ENCODE results near the gene PDE3A.

Gene PDE3A

DNA sequence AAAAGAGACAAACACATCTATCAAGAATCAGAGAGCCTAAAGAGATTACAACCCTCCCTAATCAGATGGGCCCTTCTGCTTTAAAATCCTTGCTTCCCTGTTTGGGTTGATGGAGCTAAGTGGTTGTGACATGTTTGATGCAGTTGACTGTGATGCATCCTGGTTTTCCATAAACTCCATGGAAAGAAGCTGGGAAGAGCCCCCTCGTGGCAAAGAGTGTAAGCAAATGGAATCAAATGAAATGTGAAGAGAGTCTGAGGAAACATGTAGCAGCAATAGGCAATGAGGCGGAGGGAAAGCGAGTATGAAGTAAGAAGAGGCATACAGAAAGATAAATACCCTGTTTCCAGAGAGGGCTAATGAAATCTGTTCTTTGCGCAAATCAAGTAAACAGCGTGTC is 256.4 kb downstream of the PDE3A start:
- no peak for TF ChIP-seq GATA3 (IDR thresholded peaks at IDR 0.05; ENCODE audit: low read depth, low read length)
- TF ChIP-seq GATA2 (IDR thresholded peaks at IDR 0.05; ENCODE audit: low read depth, low read length), result no peak

DNA sequence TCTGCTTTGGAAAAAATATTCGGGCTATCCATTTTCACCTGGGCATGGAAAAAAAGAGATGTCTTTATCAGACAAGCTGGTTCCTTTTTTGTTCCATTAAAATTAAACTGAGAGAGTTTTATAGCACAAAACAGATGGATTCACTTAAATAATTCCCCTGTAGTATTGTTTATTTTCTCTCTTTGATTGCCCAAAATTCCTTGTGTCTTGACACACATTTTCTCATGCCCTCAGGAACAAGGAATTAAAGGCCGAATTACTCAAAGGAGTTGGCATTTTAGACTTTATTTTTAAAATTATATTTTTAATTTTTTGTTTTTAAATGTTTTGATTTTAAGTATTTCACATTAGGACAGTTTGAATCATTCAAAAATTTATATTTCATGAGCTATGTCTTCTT is 257.2 kb downstream of the PDE3A start:
- no peak for TF ChIP-seq GATA2 (IDR thresholded peaks at IDR 0.05; ENCODE audit: low read depth, low read length)
- no peak for TF ChIP-seq GATA3 (IDR thresholded peaks at IDR 0.05; ENCODE audit: low read depth, low read length)

DNA sequence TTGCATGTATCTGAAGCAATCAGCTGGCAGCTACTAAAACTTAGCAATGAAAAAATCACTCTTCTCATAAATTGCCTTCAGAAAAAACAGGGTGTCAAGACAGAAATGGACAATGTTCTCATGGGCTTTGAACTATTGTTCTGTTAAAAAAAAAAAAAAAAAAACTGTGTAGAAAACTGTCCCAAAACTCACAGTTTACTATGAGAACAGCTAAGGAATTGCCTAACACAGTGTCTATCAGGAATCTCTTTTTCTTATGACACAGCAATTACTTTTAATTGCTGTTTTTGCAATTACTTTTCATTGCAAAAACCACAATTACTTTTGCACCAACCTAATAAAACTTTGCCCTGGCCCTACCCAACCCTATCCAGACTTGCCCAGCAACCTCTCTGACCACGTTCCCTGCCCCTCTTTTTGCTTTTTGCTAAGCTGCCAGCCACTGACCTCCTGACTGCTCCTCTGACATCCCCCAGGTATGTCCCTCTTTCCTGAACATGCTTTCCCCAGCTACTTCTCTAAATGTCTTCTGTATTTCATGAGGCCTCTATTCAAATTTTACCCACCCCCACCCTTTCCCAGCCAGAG is 258.8 kb downstream of the PDE3A start:
- TF ChIP-seq GATA3 (IDR thresholded peaks at IDR 0.05; ENCODE audit: low read depth, low read length) (no peak), GATA2 (IDR thresholded peaks at IDR 0.05; ENCODE audit: low read depth, low read length) (no peak)

DNA sequence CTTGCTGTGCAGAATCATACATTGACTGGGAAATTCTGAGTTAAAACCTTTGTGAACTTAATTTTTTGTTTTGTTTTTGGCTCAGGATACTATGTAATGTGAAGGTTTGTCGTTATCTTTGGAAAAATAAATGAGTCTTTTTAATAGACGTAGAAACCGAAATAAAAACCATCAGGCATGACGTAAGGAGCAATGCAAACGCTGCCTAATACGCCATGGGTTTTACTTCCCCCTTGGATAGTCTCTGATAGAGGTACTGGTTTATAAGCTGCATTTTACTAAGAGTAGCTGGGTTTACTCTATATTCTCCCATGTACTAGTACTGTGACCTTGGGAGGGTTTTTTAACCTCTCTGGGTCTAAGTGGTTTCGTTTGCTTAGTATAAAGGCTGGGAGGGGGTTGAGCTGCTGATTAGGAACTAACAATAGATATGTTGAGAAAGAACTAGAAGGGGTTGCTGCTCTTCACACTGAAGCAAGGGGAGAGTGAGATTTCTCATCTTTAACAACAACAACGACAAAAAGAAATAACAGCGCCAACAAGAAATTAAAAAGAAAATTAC is 260.0 kb downstream of the PDE3A start:
- no peak for TF ChIP-seq GATA3 (IDR thresholded peaks at IDR 0.05; ENCODE audit: low read depth, low read length)
- no peak for TF ChIP-seq GATA2 (IDR thresholded peaks at IDR 0.05; ENCODE audit: low read depth, low read length)

DNA sequence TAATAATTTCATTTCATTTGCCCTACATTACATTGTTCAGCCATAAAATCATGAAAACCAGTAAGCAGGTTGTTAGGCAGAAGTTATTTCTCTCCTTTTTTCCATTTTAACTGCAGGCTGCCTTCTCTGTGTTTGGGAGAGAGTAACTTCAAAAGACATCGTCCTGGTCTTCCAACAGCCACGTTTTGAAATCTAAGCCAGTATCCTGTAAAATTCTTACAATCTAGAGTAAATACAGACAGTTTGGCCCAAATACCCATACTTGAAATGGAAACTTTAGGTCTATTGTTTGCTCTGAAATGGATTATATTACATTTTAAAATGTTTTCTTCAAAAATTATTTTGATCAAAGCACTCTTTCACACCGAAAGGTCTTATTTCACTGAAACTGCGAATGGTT is 260.7 kb downstream of the PDE3A start:
- no peak for TF ChIP-seq GATA3 (IDR thresholded peaks at IDR 0.05; ENCODE audit: low read depth, low read length)
- no peak for TF ChIP-seq GATA2 (IDR thresholded peaks at IDR 0.05; ENCODE audit: low read depth, low read length)

DNA sequence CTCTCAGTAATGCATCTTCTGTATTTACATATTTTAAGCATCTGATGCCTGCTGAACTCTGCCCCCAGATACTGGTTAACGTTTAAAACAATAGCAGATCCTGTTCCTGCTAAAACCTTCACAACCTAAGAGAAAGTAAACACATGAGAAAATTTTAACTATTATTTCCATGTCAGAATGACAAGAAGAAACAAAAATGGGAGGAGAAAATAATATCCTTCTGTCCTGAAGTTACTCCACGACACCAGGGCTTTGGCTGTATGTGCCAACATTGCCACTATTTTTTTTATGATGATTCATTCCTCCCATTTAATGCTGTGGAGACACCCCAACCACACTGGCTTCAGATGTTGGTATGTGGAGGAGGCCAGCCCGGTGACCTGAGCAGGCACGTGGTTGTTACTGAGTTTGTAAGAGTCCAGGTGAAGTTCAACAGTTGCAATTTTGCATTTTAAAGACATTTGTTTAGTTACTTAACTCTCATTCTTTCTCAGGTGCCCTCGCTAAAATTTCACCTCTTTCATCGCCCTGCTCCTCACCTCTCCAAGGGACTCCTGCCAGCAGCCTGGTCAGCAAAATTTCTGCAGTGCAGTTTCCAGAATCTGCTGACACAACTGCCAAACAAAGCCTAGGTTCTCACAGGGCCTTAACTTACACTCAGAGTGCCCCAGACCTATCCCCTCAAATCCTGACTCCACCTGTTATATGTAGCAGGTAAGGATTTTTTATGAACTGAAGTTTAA is 261.2 kb downstream of the PDE3A start:
- no peak for TF ChIP-seq GATA3 (IDR thresholded peaks at IDR 0.05; ENCODE audit: low read depth, low read length)
- TF ChIP-seq GATA2 (IDR thresholded peaks at IDR 0.05; ENCODE audit: low read depth, low read length), result no peak

DNA sequence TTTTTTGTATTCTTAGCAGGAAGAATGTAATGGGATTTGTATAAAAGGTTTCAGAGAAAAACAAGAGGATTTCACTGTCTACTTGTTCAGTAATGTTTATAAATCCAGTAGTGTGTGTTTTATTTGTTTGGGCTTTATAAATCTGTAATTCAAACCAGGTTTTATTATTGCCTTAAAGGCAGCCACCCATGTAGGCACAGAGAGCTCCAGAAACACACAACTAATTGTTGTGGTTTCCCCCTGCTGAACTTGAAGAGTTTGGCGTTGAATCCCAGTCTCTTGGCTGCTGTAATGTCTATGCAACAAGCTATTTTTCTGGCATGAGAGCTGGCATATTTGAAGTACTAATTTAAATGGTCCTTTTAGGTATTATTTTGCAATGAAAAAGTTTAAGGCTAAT is 263.4 kb downstream of the PDE3A start:
- TF ChIP-seq GATA3 (IDR thresholded peaks at IDR 0.05; ENCODE audit: low read depth, low read length) (no peak), GATA2 (IDR thresholded peaks at IDR 0.05; ENCODE audit: low read depth, low read length) (no peak)

DNA sequence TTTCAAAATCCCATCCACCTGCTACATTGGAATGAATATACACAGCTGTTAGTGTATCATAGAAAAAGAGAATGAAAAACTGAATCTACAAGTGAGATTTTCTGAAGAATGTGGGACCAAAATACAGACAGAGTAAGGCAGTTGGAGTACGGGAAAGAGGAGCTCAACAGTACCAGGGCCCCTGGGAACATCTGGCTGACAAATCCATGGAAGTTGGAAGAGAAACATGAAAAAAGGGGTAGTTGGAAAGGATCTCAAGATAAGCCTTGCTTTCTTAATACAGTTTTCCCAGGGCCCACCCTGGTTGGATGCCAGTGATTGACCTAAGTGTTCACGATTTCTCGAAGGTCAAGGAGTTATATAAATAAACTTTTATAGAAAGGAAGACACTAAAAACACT is 272.8 kb downstream of the PDE3A start:
- TF ChIP-seq GATA3 (IDR thresholded peaks at IDR 0.05; ENCODE audit: low read depth, low read length) (no peak), GATA2 (IDR thresholded peaks at IDR 0.05; ENCODE audit: low read depth, low read length) (no peak)

DNA sequence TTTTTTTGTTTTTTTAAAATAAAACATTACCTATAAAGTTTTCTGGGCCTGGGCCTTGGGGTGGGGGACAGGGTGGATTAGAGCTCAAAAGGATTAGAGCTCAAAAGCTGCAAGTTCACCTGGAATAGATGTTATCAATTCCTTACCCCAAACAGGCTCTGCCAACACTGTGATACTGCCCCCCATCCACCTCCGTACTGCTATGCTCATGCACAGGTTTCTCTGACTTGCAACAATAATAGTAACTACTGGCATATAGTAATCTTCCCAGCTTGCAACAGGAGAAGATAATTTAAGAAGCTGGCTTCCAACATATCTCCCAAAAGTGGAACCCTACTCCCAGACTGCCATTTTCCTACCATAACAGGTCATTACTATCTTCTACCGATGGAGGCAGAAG is 275.5 kb downstream of the PDE3A start:
- TF ChIP-seq GATA2 (IDR thresholded peaks at IDR 0.05; ENCODE audit: low read depth, low read length), result no peak
- TF ChIP-seq GATA3 (IDR thresholded peaks at IDR 0.05; ENCODE audit: low read depth, low read length), result no peak

DNA sequence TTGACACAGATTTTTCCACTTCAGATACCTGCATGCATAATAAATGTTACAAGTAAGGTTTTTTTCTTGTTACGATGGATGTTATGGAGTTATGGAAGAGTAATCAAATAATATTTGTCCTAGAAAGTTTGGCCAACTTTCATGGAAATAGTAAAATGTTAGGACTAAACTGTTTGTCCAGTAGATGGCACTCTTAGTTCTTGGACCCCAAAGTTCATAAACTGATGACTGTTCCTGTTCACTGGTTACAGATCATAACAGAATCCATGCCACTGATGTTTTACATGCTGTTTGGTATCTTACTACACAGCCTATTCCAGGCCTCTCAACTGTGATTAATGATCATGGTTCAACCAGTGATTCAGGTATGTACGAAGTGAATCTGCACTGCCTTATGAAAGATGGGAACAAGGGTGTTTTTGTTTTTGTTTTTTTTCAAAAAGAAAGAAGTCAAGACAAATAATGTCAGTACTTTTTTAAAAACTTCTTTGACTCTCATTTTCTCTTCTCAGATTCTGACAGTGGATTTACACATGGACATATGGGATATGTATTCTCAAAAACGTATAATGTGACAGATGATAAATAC is 278.0 kb downstream of the PDE3A start:
- TF ChIP-seq GATA2 (IDR thresholded peaks at IDR 0.05; ENCODE audit: low read depth, low read length) (no peak), GATA3 (IDR thresholded peaks at IDR 0.05; ENCODE audit: low read depth, low read length) (no peak)

DNA sequence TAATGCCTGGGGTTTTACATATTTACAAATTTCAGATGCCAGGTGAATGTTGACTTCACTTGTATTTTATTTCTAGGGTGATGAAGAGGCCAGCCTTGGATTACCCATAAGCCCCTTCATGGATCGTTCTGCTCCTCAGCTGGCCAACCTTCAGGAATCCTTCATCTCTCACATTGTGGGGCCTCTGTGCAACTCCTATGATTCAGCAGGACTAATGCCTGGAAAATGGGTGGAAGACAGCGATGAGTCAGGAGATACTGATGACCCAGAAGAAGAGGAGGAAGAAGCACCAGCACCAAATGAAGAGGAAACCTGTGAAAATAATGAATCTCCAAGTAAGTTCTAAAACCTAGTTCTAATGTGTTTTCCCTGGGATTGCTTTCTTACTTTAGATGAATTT is 285.5 kb downstream of the PDE3A start:
- no peak for TF ChIP-seq GATA3 (IDR thresholded peaks at IDR 0.05; ENCODE audit: low read depth, low read length)
- no peak for TF ChIP-seq GATA2 (IDR thresholded peaks at IDR 0.05; ENCODE audit: low read depth, low read length)

DNA sequence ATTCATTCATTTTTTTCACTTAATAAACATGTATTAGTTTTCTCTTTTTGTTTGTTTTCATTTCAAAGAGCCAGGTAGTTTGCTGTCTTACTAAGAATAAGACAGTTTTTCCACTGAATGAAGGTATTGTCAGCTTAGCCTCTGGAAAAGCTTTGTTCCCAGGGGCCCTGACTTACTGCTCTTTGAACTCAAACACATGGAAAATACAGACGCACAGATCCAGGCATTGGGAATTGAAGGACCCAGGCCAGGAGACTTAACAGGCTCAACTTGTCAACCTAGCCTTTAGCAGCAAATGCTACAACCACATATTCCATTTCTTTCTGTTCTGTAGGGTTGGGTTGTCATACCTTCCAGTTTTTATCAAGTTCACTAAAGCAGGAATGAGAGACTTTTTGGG is 288.3 kb downstream of the PDE3A start:
- no peak for TF ChIP-seq GATA3 (IDR thresholded peaks at IDR 0.05; ENCODE audit: low read depth, low read length)
- no peak for TF ChIP-seq GATA2 (IDR thresholded peaks at IDR 0.05; ENCODE audit: low read depth, low read length)

DNA sequence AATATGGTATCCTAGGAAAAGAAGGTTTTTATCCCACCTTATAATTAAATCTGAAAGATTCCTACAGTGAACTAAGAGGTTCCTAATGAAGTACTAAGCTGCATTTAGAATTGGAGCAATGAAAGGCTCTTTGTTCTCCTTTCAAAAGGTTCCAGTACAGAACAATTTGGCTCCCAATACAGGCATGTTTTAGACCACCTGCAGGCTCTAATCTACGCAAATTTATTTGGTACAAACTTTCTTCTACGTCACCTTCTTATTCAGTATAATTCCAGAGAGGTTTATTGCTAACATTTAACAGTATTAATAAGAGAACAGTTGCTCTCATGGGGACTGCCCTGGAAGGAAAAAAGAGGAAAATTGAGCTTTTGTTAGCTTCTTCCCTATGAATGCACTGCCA is 289.2 kb downstream of the PDE3A start:
- no peak for TF ChIP-seq GATA2 (IDR thresholded peaks at IDR 0.05; ENCODE audit: low read depth, low read length)
- no peak for TF ChIP-seq GATA3 (IDR thresholded peaks at IDR 0.05; ENCODE audit: low read depth, low read length)

DNA sequence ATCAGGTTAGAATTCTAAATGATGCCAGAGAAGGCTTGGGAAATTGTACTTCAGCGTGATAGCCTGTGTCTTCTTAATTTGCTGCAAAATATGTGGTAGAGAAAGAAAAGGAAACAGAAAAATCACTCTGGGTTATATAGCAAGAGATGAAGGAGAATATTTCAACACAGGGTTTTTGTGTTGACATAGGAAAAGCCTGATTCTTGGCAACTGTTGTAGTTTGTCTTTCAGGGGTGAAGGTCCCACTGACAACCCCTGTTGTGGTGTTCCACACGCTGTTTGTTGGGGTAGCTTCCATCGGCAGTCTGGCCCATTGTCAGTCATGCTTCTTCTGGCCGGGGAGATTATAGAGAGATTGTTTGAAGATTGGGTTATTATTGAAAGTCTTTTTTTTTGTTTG is 313.0 kb downstream of the PDE3A start:
- no peak for TF ChIP-seq GATA3 (IDR thresholded peaks at IDR 0.05; ENCODE audit: low read depth, low read length)
- TF ChIP-seq GATA2 (IDR thresholded peaks at IDR 0.05; ENCODE audit: low read depth, low read length), result no peak

DNA sequence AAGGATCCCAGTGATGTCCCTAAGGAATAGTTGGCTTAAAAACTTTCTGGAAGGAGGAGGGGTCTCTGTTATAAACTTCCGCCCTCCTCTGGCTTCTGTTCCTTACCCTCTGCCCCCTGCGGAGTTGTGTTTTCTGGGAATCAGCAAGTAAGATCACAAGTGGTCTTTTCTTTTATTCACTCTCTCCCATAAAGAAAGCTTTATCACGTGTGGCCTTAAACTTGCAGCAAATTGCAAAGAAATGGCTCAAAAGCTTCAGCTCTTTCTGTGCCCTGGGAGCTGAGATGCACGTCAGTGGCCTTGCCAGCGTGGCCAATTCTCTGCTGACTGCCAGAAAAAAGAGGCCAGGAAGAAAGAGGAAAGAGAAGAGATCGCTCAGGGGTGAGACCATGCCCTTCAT is 326.9 kb downstream of the PDE3A start, which contains the start of gene SLCO1C1:
SLCO1C1 (plus strand) TSS at position 101 of the 400 bp plus-strand sequence. CDS start 4,245 bp downstream, outside the sequence.
- no peak for TF ChIP-seq GATA2 (IDR thresholded peaks at IDR 0.05; ENCODE audit: low read depth, low read length)
- TF ChIP-seq GATA3 (IDR thresholded peaks at IDR 0.05; ENCODE audit: low read depth, low read length), result no peak

Data from SH-SY5Y (cell line).